ENCODE data around the gene IFT25. TPM values are rescaled to one million over a fixed set of nuclear protein-coding genes. Genes with fewer than 3 reads are reported as not detected.
"Not testable (repeated sequence)": the region's sequence is repeated elsewhere in the genome, so short reads cannot be mapped to it uniquely, and the experiment has no call there.

The IFT25 gene
- polyA plus RNA-seq (2013, experiment 1 of 2): 41.9 TPM
- polyA plus RNA-seq (2013, experiment 2 of 2): 50.2 TPM

DNA sequence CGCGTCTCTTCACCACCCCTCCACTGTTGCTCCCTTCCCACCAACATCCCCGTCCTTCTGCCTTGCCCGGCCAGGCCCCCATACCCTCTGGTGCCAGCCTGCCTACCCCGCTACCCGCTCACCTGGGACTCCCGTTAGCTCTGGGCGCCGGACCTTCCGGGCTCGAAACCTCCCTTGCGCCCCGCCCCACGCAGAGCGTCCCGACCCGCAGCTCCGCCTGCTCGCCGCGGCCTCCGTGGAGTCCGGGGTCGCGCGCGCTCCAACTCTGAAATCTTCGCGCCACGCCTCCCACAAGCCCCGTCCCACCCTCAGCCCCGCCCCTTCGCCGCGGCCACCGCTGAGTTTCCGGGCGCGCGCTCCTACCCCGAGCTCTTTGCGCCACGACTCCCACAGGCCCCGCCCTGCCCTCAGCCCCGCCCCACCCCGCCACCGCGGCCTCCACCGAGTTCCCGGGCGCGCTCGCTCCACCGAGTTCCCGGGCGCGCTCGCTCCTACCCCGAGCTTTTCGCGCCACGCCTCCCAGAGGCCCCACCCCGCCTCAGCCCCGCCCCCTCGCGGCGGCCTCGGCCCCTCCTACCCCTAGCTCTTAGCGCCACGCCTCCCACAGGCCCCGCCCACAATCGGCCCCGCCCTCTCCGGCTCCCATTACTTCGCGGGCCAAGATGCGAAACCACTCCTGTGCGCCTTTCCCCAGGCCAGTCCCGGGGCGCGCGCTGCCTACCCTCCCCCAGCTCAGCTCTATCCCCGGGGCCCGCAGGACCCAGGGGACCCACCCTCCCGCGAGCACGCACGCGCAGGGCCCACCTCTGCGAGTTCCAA lies at the start of gene IFT25:
Gene IFT25 (minus strand): TSS at position 267 of the 819 bp plus-strand sequence. CDS start 5,617 bp downstream, outside the sequence.
- no peaks in the 10 kb centered on the region for H3K9me3 ChIP-seq (ENCODE audit: control insufficient read depth, low read length)
- WGBS, 2 experiments (ENCODE audit: insufficient coverage in 2 of 2): 0% methylated on average over 40 to 41 of the region's 90 CpGs
- H3K4me3 ChIP-seq (ENCODE audit: extremely low read depth, insufficient read depth, low read length, poor library complexity, severe bottlenecking): peak within 1 kb of the TSS; percentile 89
- peaks cover 4% of the 10 kb centered on the region for H3K4me1 ChIP-seq (ENCODE audit: control insufficient read depth, insufficient read depth, low read length, poor library complexity, severe bottlenecking)
- peaks cover 27% of the 10 kb centered on the region for H3K36me3 ChIP-seq (ENCODE audit: control insufficient read depth, insufficient read depth, low read length)
- H3K27ac ChIP-seq (ENCODE audit: low read depth, low read length, severe bottlenecking): peak within 1 kb of the TSS; percentile 71

DNA sequence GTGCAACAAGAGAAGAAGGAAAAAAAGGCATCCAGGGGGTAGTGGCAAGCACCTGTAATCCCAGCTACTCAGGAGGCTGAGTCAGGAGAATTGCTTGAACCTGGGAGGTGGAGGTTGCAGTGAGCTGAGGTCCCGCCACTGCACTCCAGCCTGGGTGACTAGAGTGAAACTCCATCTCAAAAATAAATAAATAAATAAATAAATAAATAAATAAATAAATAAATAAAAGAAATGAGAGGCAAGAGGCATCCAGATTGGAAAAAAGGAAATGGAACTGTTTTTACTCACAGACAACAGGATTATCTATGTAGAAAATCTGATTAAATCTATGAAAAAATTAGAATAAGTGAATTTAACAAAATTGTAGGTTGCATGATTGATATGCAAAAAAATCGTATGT lies 49.0 kb upstream of the IFT25 start:
- H3K36me3 ChIP-seq (ENCODE audit: control insufficient read depth, insufficient read depth, low read length); H3K4me3 ChIP-seq (ENCODE audit: extremely low read depth, insufficient read depth, low read length, poor library complexity, severe bottlenecking); H3K27ac ChIP-seq (ENCODE audit: low read depth, low read length, severe bottlenecking); H3K9me3 ChIP-seq (ENCODE audit: control insufficient read depth, low read length); H3K4me1 ChIP-seq (ENCODE audit: control insufficient read depth, insufficient read depth, low read length, poor library complexity, severe bottlenecking): not testable (repeated sequence)
- WGBS, 2 experiments (ENCODE audit: insufficient coverage in 2 of 2): no CpG with 5 or more reads among the region's 2 CpGs

DNA sequence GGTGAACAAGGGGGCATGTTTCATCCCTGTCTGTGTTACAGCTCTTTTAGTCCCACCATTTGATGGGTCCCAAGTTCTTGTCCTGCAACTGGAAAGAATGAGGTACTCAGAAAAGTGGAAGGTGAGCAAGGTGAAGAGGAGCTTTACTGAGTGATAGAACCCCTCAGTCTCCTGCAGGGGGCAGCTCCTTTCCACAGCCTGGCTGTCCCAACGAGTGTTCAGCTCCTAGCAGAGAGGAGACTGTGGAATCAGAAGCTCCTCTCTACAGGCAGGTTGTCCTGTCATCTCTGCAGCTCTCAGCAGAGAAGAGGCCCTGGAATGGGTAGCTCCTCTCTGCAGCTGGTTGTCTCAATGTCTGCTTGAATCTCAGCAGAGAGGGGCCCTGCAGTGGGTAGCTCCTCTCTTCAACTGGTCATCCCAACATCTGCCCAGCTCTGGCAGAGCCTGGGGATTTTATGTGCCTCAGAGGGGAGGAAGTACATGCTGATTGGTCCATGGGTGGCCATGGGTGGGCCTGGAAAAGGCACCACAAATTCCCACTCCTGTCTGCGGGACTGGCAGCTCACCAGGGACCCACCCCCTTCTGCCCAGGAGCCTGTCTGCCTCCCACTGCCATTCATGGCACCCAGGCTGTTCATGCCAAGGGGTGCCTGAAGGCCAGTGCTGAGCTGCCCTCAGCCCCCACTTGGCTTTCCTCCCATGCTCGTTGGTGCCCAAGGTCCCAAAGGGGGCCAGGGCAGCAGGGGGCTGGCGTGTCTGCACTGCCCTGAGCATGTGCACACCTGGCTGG lies 46.8 kb upstream of the IFT25 start:
- Histone ChIP-seq H3K4me3 (ENCODE audit: extremely low read depth, insufficient read depth, low read length, poor library complexity, severe bottlenecking) (no peak overlapping the region), H3K4me1 (ENCODE audit: control insufficient read depth, insufficient read depth, low read length, poor library complexity, severe bottlenecking) (no peaks in the 10 kb centered on the region), H3K9me3 (ENCODE audit: control insufficient read depth, low read length) (peaks cover 8% of the 10 kb centered on the region), H3K36me3 (ENCODE audit: control insufficient read depth, insufficient read depth, low read length) (no peaks in the 10 kb centered on the region), H3K27ac (ENCODE audit: low read depth, low read length, severe bottlenecking) (no peak overlapping the region)
- WGBS, 2 experiments (ENCODE audit: insufficient coverage in 2 of 2): 64 to 71% methylated on average over 3 to 4 of the region's 4 CpGs

DNA sequence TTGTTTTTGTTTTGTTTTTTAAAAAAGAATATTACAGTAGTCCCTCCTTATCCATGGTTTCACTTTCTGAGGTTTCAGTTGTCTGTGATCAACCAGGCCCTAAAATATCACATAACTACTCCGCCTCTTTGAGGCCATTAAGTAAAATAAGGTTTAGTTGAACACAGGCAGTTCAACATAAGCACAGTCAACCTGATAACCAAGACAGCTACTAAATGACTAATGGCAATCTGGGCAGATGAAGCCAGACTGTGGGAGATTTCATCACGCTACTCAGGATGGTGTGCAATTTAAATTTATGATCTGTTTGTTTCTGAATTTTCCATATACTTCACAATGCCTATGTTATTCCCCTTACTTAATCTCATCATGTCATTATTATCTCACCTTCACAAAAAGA lies 42.4 kb upstream of the IFT25 start:
- Histone ChIP-seq H3K4me1 (ENCODE audit: control insufficient read depth, insufficient read depth, low read length, poor library complexity, severe bottlenecking) (peaks cover under 1% of the 10 kb centered on the region), H3K4me3 (ENCODE audit: extremely low read depth, insufficient read depth, low read length, poor library complexity, severe bottlenecking) (no peak overlapping the region), H3K27ac (ENCODE audit: low read depth, low read length, severe bottlenecking) (no peak overlapping the region), H3K36me3 (ENCODE audit: control insufficient read depth, insufficient read depth, low read length) (no peaks in the 10 kb centered on the region), H3K9me3 (ENCODE audit: control insufficient read depth, low read length) (peaks cover 8% of the 10 kb centered on the region)
- no CpG with 5 or more reads among the region's 2 CpGs for WGBS, 2 experiments (ENCODE audit: insufficient coverage in 2 of 2)

DNA sequence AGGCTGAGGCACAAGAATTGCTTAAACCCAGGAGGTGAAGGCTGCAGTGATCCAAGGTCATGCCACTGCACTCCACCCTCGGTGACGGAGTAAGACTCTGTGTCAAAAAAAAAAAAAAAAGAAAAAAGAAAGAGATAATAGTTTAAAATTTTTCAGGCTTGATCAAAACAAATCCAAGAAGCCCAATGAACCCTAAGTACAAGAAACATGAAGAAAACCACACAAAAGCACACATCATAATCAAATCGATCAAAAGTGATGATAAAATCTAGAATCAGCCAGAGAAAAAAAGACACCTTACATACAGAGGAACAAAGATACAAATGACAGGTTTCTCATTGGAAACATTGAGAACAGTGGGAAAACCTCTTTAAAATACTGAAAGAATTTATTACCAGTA lies 41.0 kb upstream of the IFT25 start:
- Histone ChIP-seq H3K4me3 (ENCODE audit: extremely low read depth, insufficient read depth, low read length, poor library complexity, severe bottlenecking) (no peak overlapping the region), H3K4me1 (ENCODE audit: control insufficient read depth, insufficient read depth, low read length, poor library complexity, severe bottlenecking) (peaks cover 9% of the 10 kb centered on the region), H3K27ac (ENCODE audit: low read depth, low read length, severe bottlenecking) (no peak overlapping the region), H3K9me3 (ENCODE audit: control insufficient read depth, low read length) (no peaks in the 10 kb centered on the region), H3K36me3 (ENCODE audit: control insufficient read depth, insufficient read depth, low read length) (no peaks in the 10 kb centered on the region)
- WGBS, 2 experiments (ENCODE audit: insufficient coverage in 2 of 2): no CpG with 5 or more reads among the region's 3 CpGs

DNA sequence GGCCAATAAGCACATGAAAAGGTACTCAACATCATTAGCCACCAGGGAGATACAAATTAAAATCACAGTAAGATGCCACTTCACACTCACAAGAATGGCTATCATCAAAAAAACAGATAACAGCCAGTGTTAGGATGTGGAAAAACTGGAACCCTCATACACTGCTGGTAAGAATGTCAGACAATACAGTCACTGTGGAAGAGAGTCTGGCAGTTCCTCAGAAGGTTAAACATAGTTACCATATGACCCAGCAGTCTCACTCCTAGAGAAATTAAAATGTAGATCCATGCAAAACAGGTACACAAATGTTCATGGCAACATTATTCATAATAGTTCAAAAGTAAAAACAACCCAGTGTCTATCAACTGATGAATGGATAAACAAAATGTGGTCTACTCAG lies 39.2 kb upstream of the IFT25 start:
- peaks cover 9% of the 10 kb centered on the region for H3K4me1 ChIP-seq (ENCODE audit: control insufficient read depth, insufficient read depth, low read length, poor library complexity, severe bottlenecking)
- H3K27ac ChIP-seq (ENCODE audit: low read depth, low read length, severe bottlenecking): no peak overlapping the region
- no peaks in the 10 kb centered on the region for H3K36me3 ChIP-seq (ENCODE audit: control insufficient read depth, insufficient read depth, low read length)
- no peaks in the 10 kb centered on the region for H3K9me3 ChIP-seq (ENCODE audit: control insufficient read depth, low read length)
- H3K4me3 ChIP-seq (ENCODE audit: extremely low read depth, insufficient read depth, low read length, poor library complexity, severe bottlenecking): no peak overlapping the region

DNA sequence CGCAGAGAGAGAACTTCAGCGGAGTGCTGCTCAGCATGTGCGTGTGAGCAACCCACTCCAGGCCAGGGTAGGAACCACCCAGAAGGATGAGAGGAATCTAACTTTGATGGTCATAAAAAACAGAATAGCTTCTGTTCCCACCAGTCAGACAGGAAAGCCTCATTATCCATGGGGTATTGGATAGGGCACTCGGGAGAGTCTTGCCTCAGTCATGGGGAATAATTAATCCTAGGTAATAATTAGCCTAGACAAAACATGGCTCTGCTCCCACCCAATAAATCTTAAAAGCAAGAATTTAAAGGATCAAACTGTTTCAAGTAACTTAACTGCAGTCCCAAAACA lies 37.2 kb upstream of the IFT25 start:
- WGBS, 2 experiments (ENCODE audit: insufficient coverage in 2 of 2): 7 to 13% methylated on average over 3 to 4 of the region's 4 CpGs
- Histone ChIP-seq H3K4me3 (ENCODE audit: extremely low read depth, insufficient read depth, low read length, poor library complexity, severe bottlenecking) (no peak overlapping the region), H3K9me3 (ENCODE audit: control insufficient read depth, low read length) (no peaks in the 10 kb centered on the region), H3K36me3 (ENCODE audit: control insufficient read depth, insufficient read depth, low read length) (no peaks in the 10 kb centered on the region), H3K27ac (ENCODE audit: low read depth, low read length, severe bottlenecking) (peak overlapping the region; percentile 43), H3K4me1 (ENCODE audit: control insufficient read depth, insufficient read depth, low read length, poor library complexity, severe bottlenecking) (peaks cover 9% of the 10 kb centered on the region)

DNA sequence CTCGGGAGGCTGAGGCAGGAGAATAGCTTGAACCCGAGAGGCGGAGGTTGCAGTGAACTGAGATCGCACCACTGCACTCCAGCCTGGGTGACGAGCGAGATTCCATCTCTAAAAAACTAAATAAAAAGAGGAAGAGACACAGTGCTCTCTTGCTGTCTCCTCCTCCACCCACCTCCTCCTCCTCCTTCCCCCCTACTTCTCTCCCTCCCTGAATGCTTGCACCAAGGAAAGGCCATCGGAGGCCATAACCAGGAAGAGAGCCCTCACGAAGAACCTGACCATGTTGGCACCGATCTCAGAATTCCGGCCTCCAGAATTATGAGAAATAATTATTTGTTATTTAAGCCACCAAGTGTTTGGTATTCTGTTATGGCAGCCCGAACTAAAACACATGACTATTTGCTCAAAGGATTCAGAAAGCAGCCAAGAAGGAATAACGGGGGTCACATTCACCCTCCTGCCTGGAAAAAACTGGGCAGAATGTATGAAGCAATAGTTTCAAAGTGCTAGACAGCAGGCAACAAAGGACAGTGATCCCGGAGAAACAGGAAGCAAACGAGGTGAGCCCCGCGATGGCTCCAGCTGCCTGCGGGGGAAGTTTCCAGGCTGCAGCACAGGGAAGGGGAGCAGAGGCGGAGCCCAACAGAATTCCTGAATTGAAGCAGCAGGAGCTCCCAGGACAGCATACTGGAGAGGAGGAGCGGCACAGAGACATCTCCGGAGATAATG lies 36.7 kb upstream of the IFT25 start:
- WGBS, 2 experiments (ENCODE audit: insufficient coverage in 2 of 2): 39 to 46% methylated on average over 16 of the region's 20 CpGs
- Histone ChIP-seq H3K27ac (ENCODE audit: low read depth, low read length, severe bottlenecking) (peak overlapping the region; percentile 43), H3K4me3 (ENCODE audit: extremely low read depth, insufficient read depth, low read length, poor library complexity, severe bottlenecking) (no peak overlapping the region), H3K9me3 (ENCODE audit: control insufficient read depth, low read length) (no peaks in the 10 kb centered on the region), H3K4me1 (ENCODE audit: control insufficient read depth, insufficient read depth, low read length, poor library complexity, severe bottlenecking) (peaks cover 9% of the 10 kb centered on the region), H3K36me3 (ENCODE audit: control insufficient read depth, insufficient read depth, low read length) (no peaks in the 10 kb centered on the region)

DNA sequence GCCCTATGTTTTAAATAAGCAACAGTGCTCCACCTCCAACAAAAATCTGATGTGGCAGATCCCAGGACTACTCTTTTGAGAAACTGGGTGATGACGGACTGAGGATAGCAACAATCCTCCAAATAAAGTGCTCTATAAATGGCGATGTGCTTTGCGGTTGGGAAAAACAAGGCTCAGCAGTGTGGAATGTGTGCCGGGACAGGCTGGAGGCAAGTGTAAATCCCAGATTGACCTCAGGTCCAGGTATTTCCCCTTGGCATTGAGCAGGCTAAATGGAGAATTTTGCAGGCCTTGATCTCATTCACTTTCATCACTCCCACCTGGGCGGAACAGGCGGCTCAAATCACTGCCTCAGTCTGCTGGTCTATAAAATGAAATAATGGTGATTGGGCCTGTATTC lies 35.7 kb upstream of the IFT25 start:
- Histone ChIP-seq H3K9me3 (ENCODE audit: control insufficient read depth, low read length) (no peaks in the 10 kb centered on the region), H3K4me1 (ENCODE audit: control insufficient read depth, insufficient read depth, low read length, poor library complexity, severe bottlenecking) (peaks cover 12% of the 10 kb centered on the region), H3K27ac (ENCODE audit: low read depth, low read length, severe bottlenecking) (no peak overlapping the region), H3K36me3 (ENCODE audit: control insufficient read depth, insufficient read depth, low read length) (no peaks in the 10 kb centered on the region), H3K4me3 (ENCODE audit: extremely low read depth, insufficient read depth, low read length, poor library complexity, severe bottlenecking) (no peak overlapping the region)
- WGBS, 2 experiments (ENCODE audit: insufficient coverage in 2 of 2): 95 to 97% methylated on average over 3 to 4 of the region's 6 CpGs

DNA sequence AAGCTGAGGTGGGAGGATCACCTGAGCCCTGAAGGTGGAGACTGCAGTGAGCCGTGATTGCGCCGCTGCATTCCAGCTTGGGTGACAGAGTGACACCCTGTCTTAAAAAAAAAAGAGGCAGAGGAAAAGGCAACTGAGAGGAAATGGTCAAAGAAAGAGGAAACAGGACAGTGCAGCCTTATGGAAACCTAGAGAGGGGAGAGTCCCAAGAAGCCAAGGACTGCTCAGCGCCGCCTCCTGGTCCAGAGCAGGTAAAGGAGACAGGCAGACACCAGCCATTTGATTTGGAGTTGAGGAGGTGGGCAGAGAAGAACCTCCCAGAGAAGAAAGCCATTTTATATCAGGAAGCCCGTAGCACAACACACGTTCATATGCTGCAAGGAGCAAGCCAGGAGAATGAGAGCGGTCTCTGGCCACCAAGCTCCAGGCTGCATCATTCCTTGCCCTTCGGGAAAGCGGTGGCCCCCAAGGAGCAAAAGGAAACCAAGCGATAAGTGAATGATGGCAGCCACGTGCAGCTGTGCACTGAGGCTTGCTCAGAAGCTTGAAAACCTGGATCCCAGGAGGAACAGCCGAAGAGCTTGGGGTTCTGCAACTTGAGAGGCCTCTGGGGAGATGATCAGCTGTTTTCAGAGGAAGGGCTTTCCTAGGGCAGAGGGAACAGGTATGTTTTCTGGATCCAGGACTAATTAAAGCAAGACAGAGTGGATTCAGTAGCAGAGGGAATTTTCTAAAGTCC lies 34.4 kb upstream of the IFT25 start:
- Histone ChIP-seq H3K36me3 (ENCODE audit: control insufficient read depth, insufficient read depth, low read length) (peaks cover 3% of the 10 kb centered on the region), H3K27ac (ENCODE audit: low read depth, low read length, severe bottlenecking) (no peak overlapping the region), H3K4me3 (ENCODE audit: extremely low read depth, insufficient read depth, low read length, poor library complexity, severe bottlenecking) (no peak overlapping the region), H3K4me1 (ENCODE audit: control insufficient read depth, insufficient read depth, low read length, poor library complexity, severe bottlenecking) (peaks cover 12% of the 10 kb centered on the region), H3K9me3 (ENCODE audit: control insufficient read depth, low read length) (no peaks in the 10 kb centered on the region)
- WGBS, 2 experiments (ENCODE audit: insufficient coverage in 2 of 2): 90 to 92% methylated on average over 11 to 13 of the region's 13 CpGs

Measured in mesodermal cell (in vitro differentiated cells).